ENCODE data around the gene FOXA3.

Gene FOXA3

GRCh38 chr19:45897261-45897812 lies 33.2 kb downstream of the FOXA3 start:
- no peak for DNase-seq

DNA sequence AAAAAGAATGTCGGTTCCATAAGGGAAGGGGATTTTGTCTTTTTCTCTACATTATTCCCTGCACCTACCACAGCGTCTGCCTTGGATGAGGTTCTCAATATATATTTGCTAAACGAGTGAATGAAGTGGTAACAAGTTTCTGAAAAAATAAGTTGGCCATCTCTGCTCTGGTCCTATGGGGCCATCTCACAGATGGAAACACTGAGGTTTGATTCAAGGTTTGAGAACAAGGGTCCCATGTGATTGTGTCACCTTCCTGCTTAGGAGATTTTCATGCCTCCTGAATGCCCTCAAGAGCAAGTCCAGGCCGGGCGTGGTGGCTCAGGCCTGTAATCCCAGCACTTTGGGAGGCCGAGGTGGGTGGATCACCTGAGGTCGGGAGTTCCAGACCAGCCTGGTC lies 35.1 kb downstream of the FOXA3 start:
- no peak for DNase-seq

GRCh38 chr19:45899919-45900589 lies 35.9 kb downstream of the FOXA3 start:
- DNase-seq = no peak

- no peak for DNase-seq
Measured at GRCh38 chr19:45900738-45901431, 36.8 kb downstream of the FOXA3 start.

DNA sequence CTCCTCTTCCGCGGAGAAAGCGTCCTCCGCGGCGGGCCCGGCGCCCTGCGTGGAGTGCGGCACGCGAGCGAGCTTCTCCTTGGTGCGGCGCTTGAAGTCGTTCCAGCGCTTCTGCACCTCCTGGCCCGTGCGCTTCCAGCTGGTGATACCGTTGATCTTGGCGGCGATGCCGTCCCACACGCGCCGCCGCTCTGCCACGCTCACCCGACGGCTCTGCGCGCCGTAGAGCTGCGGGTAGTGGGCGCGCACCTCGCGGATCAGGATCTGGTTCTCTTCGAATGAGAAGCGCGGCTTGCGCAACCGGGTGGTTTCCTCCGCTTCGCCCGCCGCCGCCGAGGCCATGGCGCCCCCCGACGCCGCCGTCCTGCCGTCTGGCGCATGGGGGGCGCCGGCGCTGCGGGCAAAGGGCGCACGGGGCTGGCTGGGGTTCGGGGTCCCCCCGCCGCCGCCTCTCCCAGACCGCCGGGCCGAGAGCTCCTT lies 37.3 kb downstream of the FOXA3 start:
- DNase-seq = peak; percentile 31

GRCh38 chr19:45901912-45902650 lies 38.0 kb downstream of the FOXA3 start, which contains the start of gene MYPOP:
Gene MYPOP, minus strand, starts transcription at chr19:45902613. Its CDS starts 840 bp downstream, at chr19:45901773.
- no peak for DNase-seq

DNA sequence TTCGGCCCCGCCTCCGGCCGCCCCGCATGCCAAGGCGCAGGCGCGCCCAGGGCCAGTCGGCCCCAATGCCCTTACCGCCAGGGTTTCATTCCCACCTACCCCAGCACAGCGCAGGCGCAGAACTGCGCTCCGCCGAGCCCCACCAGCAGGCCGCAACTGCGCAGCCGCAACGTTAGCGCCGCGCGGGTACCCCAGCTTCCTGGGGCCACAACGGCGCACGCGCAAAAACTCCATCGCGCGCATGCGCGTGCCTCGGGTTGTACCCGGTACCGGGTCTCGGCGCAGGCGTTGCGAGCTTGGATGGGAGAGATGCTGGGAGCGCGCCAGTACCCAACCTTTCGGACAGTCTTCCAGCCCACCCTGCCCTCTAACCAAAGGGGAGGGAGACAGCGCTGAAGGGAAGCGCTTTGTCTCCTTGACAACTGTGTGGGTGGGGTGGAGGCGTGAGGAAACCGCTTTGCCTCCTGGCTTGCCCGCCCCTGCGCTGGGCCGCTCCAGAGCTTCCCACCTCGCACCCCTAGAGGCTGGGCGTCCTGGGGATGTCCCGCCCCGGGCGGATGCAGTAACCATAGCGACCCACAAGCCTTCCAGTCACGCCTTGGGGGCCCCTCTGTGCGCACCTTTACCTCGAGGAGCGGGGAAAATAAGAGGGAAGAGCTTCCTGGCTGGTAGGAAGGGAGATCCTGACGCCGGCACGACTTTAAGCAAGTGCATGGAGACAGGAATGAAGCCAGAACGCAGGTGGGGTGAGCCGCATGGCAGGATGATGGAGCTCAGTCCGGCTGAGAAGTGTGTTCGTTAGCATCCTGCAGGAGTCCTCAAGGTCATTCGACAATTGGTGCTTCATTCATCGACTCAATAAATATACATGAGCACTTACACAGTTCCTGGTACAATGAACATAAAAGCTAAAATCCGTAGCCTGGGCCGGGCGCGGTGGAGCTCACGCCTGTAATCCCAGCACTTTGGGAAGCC lies 38.8 kb downstream of the FOXA3 start:
- DNase-seq = peak; percentile 97

DNA sequence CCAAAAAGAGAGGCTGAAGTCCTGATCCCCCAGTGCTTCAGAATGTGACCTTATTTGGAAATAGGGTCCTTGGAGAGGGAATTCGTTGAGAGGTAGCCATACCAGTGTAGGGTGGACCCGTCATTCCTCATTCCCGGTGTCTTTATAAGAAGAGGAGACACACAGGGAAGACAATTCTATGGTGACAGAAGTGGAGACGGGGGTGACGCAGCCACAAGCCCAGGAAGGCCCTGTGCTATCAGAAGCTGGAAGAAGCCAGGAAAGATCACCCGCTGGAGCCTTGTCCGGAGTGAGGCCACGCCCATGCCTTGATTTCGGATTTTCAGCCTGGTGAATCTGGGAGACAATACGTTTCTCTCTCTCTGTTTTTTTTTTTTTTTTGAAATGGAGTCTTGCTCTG lies 40.9 kb downstream of the FOXA3 start:
- no peak for DNase-seq

- DNase-seq = peak; percentile 19
Measured at GRCh38 chr19:45906221-45906620, 42.1 kb downstream of the FOXA3 start.

DNA sequence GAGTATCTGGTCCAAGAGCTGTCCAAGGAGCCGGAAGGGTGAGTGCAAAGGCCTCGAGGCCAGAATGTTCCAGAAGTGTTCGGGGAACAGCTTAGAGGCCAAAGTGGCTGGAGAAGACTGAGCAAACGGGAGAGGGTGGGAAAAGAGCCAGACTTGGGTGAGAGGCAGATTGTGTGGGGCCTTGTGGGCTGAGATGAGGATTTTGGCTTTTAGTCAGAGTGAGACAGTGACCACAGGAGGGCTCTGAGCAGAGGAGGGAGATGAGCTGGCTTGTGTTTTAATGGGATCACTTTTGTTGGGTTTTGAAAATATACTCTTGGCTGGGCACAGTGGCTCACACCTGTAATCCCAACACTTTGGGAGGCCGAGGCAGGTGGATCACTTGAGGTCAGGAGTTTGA lies 44.8 kb downstream of the FOXA3 start:
- peak; percentile 17 for DNase-seq

DNA sequence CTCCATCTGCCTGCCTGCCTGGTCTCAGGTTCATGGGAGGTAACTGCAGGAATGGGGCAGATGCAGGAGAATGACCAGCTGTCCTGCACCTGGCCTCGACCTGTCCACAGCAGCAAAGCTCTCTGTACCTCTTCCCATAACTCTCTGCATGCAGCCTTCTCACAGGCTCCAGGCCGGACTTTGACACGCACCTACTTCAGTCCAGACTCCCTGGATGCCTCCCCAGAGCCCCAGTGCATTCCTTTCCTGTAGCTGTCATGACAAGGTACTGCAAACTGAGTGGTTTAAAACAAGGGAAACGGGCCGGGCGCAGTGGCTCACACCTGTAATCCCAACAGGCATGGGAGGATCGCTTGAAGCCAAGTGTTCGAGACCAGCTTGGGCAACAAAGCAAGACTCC lies 47.2 kb downstream of the FOXA3 start:
- DNase-seq = no peak

- DNase-seq = no peak
Measured at GRCh38 chr19:45913874-45914830, 50.0 kb downstream of the FOXA3 start, which contains the start of gene NANOS2. Gene NANOS2, minus strand, starts transcription at chr19:45914778. Its CDS starts 85 bp downstream, at chr19:45914693.

DNA sequence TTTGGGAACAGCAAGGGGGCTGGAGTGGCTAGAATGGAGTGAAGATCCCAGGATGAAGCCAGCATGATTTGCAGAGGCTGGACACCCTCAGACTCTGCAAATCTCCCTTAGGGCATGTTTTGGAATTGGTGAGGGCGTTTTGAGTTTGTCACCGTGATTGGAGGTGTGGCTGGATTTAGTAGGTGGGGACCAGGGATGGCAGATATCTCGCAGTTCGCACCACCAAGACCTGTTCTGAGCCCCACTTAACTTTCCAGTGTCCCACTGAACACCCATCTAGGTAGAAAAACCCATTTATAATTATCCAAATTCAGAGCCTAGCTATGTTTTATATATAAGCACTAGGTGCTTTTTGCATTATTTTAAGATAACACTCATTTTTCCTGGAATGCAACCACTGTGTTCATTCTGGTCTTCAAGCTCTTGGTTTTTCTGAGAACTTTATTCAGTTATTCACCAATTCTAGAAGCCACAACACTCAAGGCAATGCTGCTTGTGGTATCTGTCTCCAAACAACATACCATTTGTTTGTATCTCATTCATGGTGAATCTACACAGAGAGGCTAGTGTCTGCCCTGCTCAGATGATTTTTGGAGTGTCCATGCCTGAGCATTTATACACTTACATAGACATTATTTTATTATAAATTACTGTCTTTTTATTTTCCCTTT lies 53.4 kb downstream of the FOXA3 start:
- no peak for DNase-seq

DNA sequence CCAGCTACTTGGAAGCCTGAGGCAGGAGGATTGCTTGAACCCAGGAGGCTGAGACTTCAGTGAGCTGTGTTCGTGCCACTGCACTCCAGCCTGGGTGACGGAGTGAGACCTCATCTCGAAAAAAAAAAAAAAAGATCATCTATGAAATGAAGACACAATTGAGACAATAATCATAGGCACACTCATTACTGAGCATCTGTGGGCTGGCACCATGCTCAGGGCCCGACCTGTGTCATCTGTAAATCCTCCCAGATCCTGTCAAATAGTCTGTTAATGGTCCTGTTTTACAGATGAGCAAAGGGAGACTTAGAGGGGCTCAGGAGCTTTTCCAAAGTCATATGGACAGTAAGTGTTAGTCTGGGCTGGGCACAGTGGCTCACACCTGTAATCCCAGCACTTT lies 54.6 kb downstream of the FOXA3 start:
- DNase-seq = no peak

DNA sequence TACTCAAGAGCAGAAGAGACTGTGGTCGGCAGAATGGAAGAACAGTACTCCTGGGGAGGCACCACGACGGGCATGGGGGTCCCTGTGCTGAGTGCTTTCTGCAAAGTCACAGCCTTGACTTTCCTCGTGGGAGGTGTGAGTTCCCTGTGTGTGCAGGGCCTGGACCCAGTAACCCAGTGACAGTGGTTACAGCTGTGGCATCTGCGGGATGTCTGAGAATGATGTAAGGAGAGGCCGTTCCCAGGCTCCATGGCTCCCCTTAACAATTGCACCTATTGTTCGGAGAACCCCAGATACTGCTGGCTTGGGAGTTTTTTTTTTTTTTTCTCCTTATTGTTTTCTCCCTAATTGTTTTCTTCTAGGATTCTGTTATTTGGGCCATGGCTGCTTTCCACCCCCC lies 55.6 kb downstream of the FOXA3 start:
- no peak for DNase-seq

GRCh38 chr19:45920458-45920857 lies 56.3 kb downstream of the FOXA3 start:
- no peak for DNase-seq

- no peak for DNase-seq
Measured at GRCh38 chr19:45922281-45922680, 58.2 kb downstream of the FOXA3 start.

Data from fibroblast of upper back skin (primary cell).